ENCODE data around the gene ERC1. TPM values are rescaled to one million over a fixed set of nuclear protein-coding genes. Genes with fewer than 3 reads are reported as not detected.

The ERC1 gene
- total RNA-seq, 1 experiment from 2014 or later: 12.3 TPM

- CTCF ChIA-PET: no interaction called here
- H3K9me2 ChIP-seq (replicated peaks; ENCODE audit: low read length): no peaks in the 10 kb centered on the region
- peaks cover 9% of the 10 kb centered on the region for H3K4me1 ChIP-seq (ENCODE audit: insufficient read depth, low read length)
- POLR2A ChIA-PET (ENCODE audit: unreplicated experiment): no interaction called here
- no peaks in the 10 kb centered on the region for H3K27me3 ChIP-seq (ENCODE audit: low read length)
- no peaks in the 10 kb centered on the region for H3K9me3 ChIP-seq (ENCODE audit: low read length)
- intact Hi-C loops (cut with micrococcal nuclease): no loop called here
- no peaks in the 10 kb centered on the region for H3F3A ChIP-seq (ENCODE audit: low read length, unreplicated experiment)
- H4K20me1 ChIP-seq (ENCODE audit: low read length): no peaks in the 10 kb centered on the region
- H3K4me2 ChIP-seq (ENCODE audit: low read length): no peak overlapping the region
- H3K9ac ChIP-seq (ENCODE audit: low read length): no peak overlapping the region
- no peaks in the 10 kb centered on the region for H3K79me2 ChIP-seq (ENCODE audit: low read length)
- ATAC-seq: no peak
- no TSS peak for BruUV-seq (replicated peaks)
- H2AFZ ChIP-seq (ENCODE audit: low read length): no peak overlapping the region
- DNase-seq: no peak
- no peak overlapping the region for H3K27ac ChIP-seq (ENCODE audit: low read length)
- no peak overlapping the region for H3K4me3 ChIP-seq (ENCODE audit: low read length)
- H3K36me3 ChIP-seq (ENCODE audit: low read depth, low read length): no peaks in the 10 kb centered on the region
- TF ChIP-seq CTCF (conservative IDR thresholded peaks at IDR 0.05; ENCODE audit: low read depth, low read length) (no peak), EZH2phosphoT487 (IDR thresholded peaks at IDR 0.05; ENCODE audit: borderline replicate concordance, low read length) (no peak), EZH2 (IDR thresholded peaks at IDR 0.05; ENCODE audit: low read length, unreplicated experiment) (no peak)
Observed at GRCh38 chr12:1501695-1502378, 510.8 kb downstream of the ERC1 start.

- TF ChIP-seq EZH2phosphoT487 (IDR thresholded peaks at IDR 0.05; ENCODE audit: borderline replicate concordance, low read length): no peak
- no peak for TF ChIP-seq CTCF (conservative IDR thresholded peaks at IDR 0.05; ENCODE audit: low read depth, low read length)
- no peak for TF ChIP-seq EZH2 (IDR thresholded peaks at IDR 0.05; ENCODE audit: low read length, unreplicated experiment)
- BruUV-seq (replicated peaks): no TSS peak
- no peak for ATAC-seq
- no peak for DNase-seq
- intact Hi-C loops (cut with micrococcal nuclease): no loop called here
- Histone ChIP-seq H2AFZ (ENCODE audit: low read length) (no peak overlapping the region), H3K9ac (ENCODE audit: low read length) (no peak overlapping the region), H3K9me2 (replicated peaks; ENCODE audit: low read length) (no peaks in the 10 kb centered on the region), H3K9me3 (ENCODE audit: low read length) (no peaks in the 10 kb centered on the region), H3K36me3 (ENCODE audit: low read depth, low read length) (no peaks in the 10 kb centered on the region), H4K20me1 (ENCODE audit: low read length) (no peaks in the 10 kb centered on the region), H3K79me2 (ENCODE audit: low read length) (no peaks in the 10 kb centered on the region), H3K4me2 (ENCODE audit: low read length) (no peak overlapping the region), H3K4me1 (ENCODE audit: insufficient read depth, low read length) (peaks cover 7% of the 10 kb centered on the region; the same call in 1 of the 2 replicates), H3K27me3 (ENCODE audit: low read length) (no peaks in the 10 kb centered on the region), H3F3A (ENCODE audit: low read length, unreplicated experiment) (no peaks in the 10 kb centered on the region), H3K4me3 (ENCODE audit: low read length) (no peak overlapping the region), H3K27ac (ENCODE audit: low read length) (no peak overlapping the region)
- CTCF ChIA-PET: no interaction called here
- POLR2A ChIA-PET (ENCODE audit: unreplicated experiment): no interaction called here
Observed at GRCh38 chr12:1502379-1502720, 511.3 kb downstream of the ERC1 start.

- CTCF ChIA-PET: no interaction called here
- no peaks in the 10 kb centered on the region for H3K36me3 ChIP-seq (ENCODE audit: low read depth, low read length)
- H3K4me2 ChIP-seq (ENCODE audit: low read length): no peak overlapping the region
- POLR2A ChIA-PET (ENCODE audit: unreplicated experiment): no interaction called here
- H3K9ac ChIP-seq (ENCODE audit: low read length): no peak overlapping the region
- BruUV-seq (replicated peaks): no TSS peak
- ATAC-seq (no peak), DNase-seq (no peak)
- H3K9me2 ChIP-seq (replicated peaks; ENCODE audit: low read length): no peaks in the 10 kb centered on the region
- H3K4me3 ChIP-seq (ENCODE audit: low read length): no peak overlapping the region
- H3K27me3 ChIP-seq (ENCODE audit: low read length): no peaks in the 10 kb centered on the region
- H3F3A ChIP-seq (ENCODE audit: low read length, unreplicated experiment): no peaks in the 10 kb centered on the region
- intact Hi-C loops (cut with micrococcal nuclease): no loop called here
- H3K27ac ChIP-seq (ENCODE audit: low read length): no peak overlapping the region
- TF ChIP-seq EZH2 (IDR thresholded peaks at IDR 0.05; ENCODE audit: low read length, unreplicated experiment): no peak
- no peaks in the 10 kb centered on the region for H3K79me2 ChIP-seq (ENCODE audit: low read length)
- no peak overlapping the region for H2AFZ ChIP-seq (ENCODE audit: low read length)
- H3K4me1 ChIP-seq (ENCODE audit: insufficient read depth, low read length): peaks cover 7% of the 10 kb centered on the region; the same call in 1 of the 2 replicates
- no peaks in the 10 kb centered on the region for H4K20me1 ChIP-seq (ENCODE audit: low read length)
- H3K9me3 ChIP-seq (ENCODE audit: low read length): no peaks in the 10 kb centered on the region
Observed at GRCh38 chr12:1502831-1503230, 511.8 kb downstream of the ERC1 start.
